Measurements from ENCODE around the gene FBXW4. TPM values are rescaled to one million over a fixed set of nuclear protein-coding genes. Genes with fewer than 3 reads are reported as not detected.

The FBXW4 gene
- total and polyA plus RNA-seq, 12 donors, result 34.4 to 81.7 (median 58.0) TPM

GRCh38 chr10:101568054-101568745 lies 126.8 kb downstream of the FBXW4 start:
- DNase-seq, result peak in 2 of 7 donors; percentile 15 to 53
- Histone ChIP-seq H3K27me3 (peaks cover 9% of the 10 kb centered on the region), H3K4me1 (replicated peaks in 1 of 2) (peaks cover 17 to 23% of the 10 kb centered on the region in 2 donors), H3K9me3 (replicated peaks in 1 of 3) (peaks cover 0 to 8% (median 0%) of the 10 kb centered on the region in 3 donors), H3K4me3 (no peak overlapping the region), H3K27ac (no peak overlapping the region), H3K36me3 (replicated peaks in 1 of 2) (no peaks in the 10 kb centered on the region)
- WGBS, 4 donors, result 85 to 91% (median 87%) methylated on average over 17 of the region's 17 CpGs
- intact Hi-C loops (cut with DNase I), result loop anchor here (5.0 to 10.0 kb wide), 4 partner anchors 123 to 403 kb away; no protein-coding TSS in a partner anchor
- TF ChIP-seq CTCF (IDR thresholded peaks at IDR 0.05) (no peak), POLR2A (IDR thresholded peaks at IDR 0.05) (no peak)

GRCh38 chr10:101567165-101568006 lies 127.6 kb downstream of the FBXW4 start:
- intact Hi-C loops (cut with DNase I), result loop anchor here (5.0 to 10.0 kb wide), 4 partner anchors 123 to 403 kb away; no protein-coding TSS in a partner anchor
- H3K36me3 ChIP-seq (replicated peaks in 1 of 2), result no peaks in the 10 kb centered on the region
- WGBS, 4 donors, result 64 to 72% (median 68%) methylated on average over 7 of the region's 7 CpGs
- peaks cover 0 to 1% (median 0%) of the 10 kb centered on the region in 3 donors for H3K9me3 ChIP-seq (replicated peaks in 1 of 3)
- no peak overlapping the region for H3K27ac ChIP-seq
- H3K4me3 ChIP-seq, result no peak overlapping the region
- H3K27me3 ChIP-seq, result peaks cover 9% of the 10 kb centered on the region
- peaks cover 17 to 23% of the 10 kb centered on the region in 2 donors for H3K4me1 ChIP-seq (replicated peaks in 1 of 2)
- DNase-seq, result peak in 2 of 7 donors; percentile 20 to 52
- TF ChIP-seq POLR2A (IDR thresholded peaks at IDR 0.05), result no peak
- TF ChIP-seq CTCF (IDR thresholded peaks at IDR 0.05), result no peak

- Histone ChIP-seq H3K27ac (no peak overlapping the region), H3K36me3 (replicated peaks in 1 of 2) (no peaks in the 10 kb centered on the region), H3K9me3 (replicated peaks in 1 of 3) (no peaks in the 10 kb centered on the region), H3K27me3 (peaks cover 9% of the 10 kb centered on the region), H3K4me1 (replicated peaks in 1 of 2) (peaks cover 17 to 23% of the 10 kb centered on the region in 2 donors), H3K4me3 (peak overlapping the region in 1 of 4 donors; percentile 45)
- peak in 5 of 7 donors; percentile 41 to 74 (median 64) for DNase-seq
- WGBS, 4 donors, result 8 to 22% (median 13%) methylated on average over 18 to 59 of the region's 59 CpGs
- no peak for TF ChIP-seq POLR2A (IDR thresholded peaks at IDR 0.05)
- no peak for TF ChIP-seq CTCF (IDR thresholded peaks at IDR 0.05)
- intact Hi-C loops (cut with DNase I), result loop anchor here (5.0 to 10.0 kb wide), 4 partner anchors 122 to 402 kb away; no protein-coding TSS in a partner anchor
Observed at GRCh38 chr10:101566333-101567164, 128.4 kb downstream of the FBXW4 start.
